Measurements from ENCODE around the gene PMFBP1. TPM values are rescaled to one million over a fixed set of nuclear protein-coding genes. Genes with fewer than 3 reads are reported as not detected.

Gene PMFBP1
- total and polyA plus RNA-seq, 2 of the 4 experiments (the other 2 are of a cell fraction) = under 0.01 TPM; not detected in 1

DNA sequence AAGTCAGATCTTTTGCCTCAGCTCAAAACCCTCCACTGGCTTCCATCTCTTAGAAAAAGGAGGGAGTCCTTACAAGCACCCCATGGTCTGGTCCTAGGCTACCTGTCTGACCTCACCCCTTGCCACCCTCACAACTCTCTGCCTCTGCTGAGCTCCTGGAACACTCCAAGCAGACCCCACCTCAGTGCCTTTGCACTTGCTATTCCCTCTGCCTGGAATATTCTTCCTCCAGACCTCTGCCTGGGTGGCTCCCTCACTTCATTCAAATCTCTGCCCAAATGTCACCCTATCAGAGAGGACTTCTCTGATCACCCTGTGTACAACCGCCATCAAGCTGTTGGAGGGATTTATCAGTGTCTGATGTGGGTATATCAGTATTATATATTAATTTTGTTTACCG, 37.4 kb downstream of the PMFBP1 start:
- ATAC-seq (ENCODE audit: low read depth) (no peak), DNase-seq (no peak)
- TF ChIP-seq CEBPB (IDR thresholded peaks at IDR 0.05; ENCODE audit: low read depth, low read length) = no peak
- no peak for TF ChIP-seq RCOR1 (IDR thresholded peaks at IDR 0.05; ENCODE audit: insufficient replicate concordance, low read length)
- no peak for TF ChIP-seq RFX5 (IDR thresholded peaks at IDR 0.05; ENCODE audit: low read depth, low read length)
- no peak for TF ChIP-seq MAZ (IDR thresholded peaks at IDR 0.05; ENCODE audit: borderline replicate concordance, low read depth, low read length)
- no peak for TF ChIP-seq POLR2A (IDR thresholded peaks at IDR 0.05; ENCODE audit: low read depth, low read length)
- Histone ChIP-seq H4K91ac (ENCODE audit: insufficient read depth, low read depth, low read length) (no peak overlapping the region), H3K9me3 (ENCODE audit: control insufficient read depth, insufficient read depth, low read length) (no peaks in the 10 kb centered on the region), H2BK20ac (ENCODE audit: low read depth, low read length) (no peak overlapping the region), H4K8ac (ENCODE audit: low read depth in 2 of 2, low read length in 2 of 2) (no peak overlapping the region), H3K79me1 (ENCODE audit: low read depth in 1 of 2, low read length in 2 of 2) (no peaks in the 10 kb centered on the region), H3K9me1 (ENCODE audit: insufficient read depth, low read length) (no peaks in the 10 kb centered on the region), H3K27me3 (ENCODE audit: control insufficient read depth, insufficient read depth, low read length) (peaks cover 5% of the 10 kb centered on the region), H3K9ac (ENCODE audit: low read depth, low read length) (no peak overlapping the region), H2BK120ac (ENCODE audit: low read depth, low read length) (no peak overlapping the region), H3K27ac (ENCODE audit: insufficient read depth, low read length) (no peak overlapping the region), H2BK15ac (ENCODE audit: low read depth, low read length) (no peak overlapping the region), H3K4me2 (ENCODE audit: low read depth, low read length) (no peak overlapping the region), H4K5ac (ENCODE audit: low read depth, low read length) (no peak overlapping the region), H3K4me1 (ENCODE audit: control insufficient read depth, insufficient read depth, low read length) (no peaks in the 10 kb centered on the region), H3K4me3 (ENCODE audit: insufficient read depth, low read depth, low read length) (no peak overlapping the region), H3K56ac (ENCODE audit: extremely low read depth, insufficient read depth, low read length) (no peak overlapping the region), H3K18ac (ENCODE audit: low read depth, low read length) (no peak overlapping the region), H4K20me1 (ENCODE audit: insufficient read depth, low read length) (no peaks in the 10 kb centered on the region), H3K4ac (ENCODE audit: low read depth, low read length) (no peak overlapping the region), H2AFZ (replicated peaks; ENCODE audit: low read length, poor library complexity) (no peak overlapping the region), H3K23ac (ENCODE audit: low read depth, low read length) (no peak overlapping the region), H3K14ac (replicated peaks; ENCODE audit: low read depth, low read length) (no peak overlapping the region), H3K36me3 (ENCODE audit: control insufficient read depth, insufficient read depth, low read length) (no peaks in the 10 kb centered on the region), H2AK5ac (ENCODE audit: low read depth, low read length) (no peak overlapping the region), H2BK5ac (ENCODE audit: low read depth, low read length, poor library complexity, severe bottlenecking) (no peak overlapping the region), H2AK9ac (replicated peaks; ENCODE audit: low read depth, low read length, poor library complexity) (no peak overlapping the region)
- WGBS, 2 experiments (ENCODE audit: extremely low coverage in 2 of 2, insufficient read length in 1 of 2) = no CpG with 5 or more reads among the region's 2 CpGs
- BruUV-seq (replicated peaks) = no TSS peak
- POLR2A ChIA-PET (ENCODE audit: unreplicated experiment) = no interaction called here
- CTCF ChIA-PET = interaction anchor here (2.0 kb wide), 1 partner anchor 10 kb away, joined by 8 read pairs; no protein-coding TSS in a partner anchor
- intact Hi-C loops (cut with micrococcal nuclease) (no loop called here), in situ Hi-C loops (cut with MboI; ENCODE audit: low sequenced_read_pairs) (no loop called here), dilution Hi-C loops (cut with HindIII; ENCODE audit: low sequenced_read_pairs, unreplicated experiment) (no loop called here)

All from IMR-90 (cell line).